IPS-20b (cell line): ENCODE measurements around the gene LAPTM4A.

Experiments
- H3K27ac ChIP-seq: one replicate; pipeline ENCODE4 v1.5.1; 2013; ENCODE audit warnings: low read length
- H3K27me3 ChIP-seq: 2 replicates; pipeline ENCODE4 v1.6.1; 2013; ENCODE audit warnings: mild to moderate bottlenecking, low read length, inconsistent platforms; ENCODE audit not compliant: insufficient read depth
- H3K36me3 ChIP-seq: 2 replicates; pipeline ENCODE4 v1.6.1; 2013; ENCODE audit warnings: low read depth, mild to moderate bottlenecking, inconsistent platforms, low read length, moderate library complexity; ENCODE audit not compliant: insufficient read depth
- H3K4me1 ChIP-seq: 2 replicates; pipeline ENCODE4 v1.6.1; 2013; ENCODE audit warnings: mild to moderate bottlenecking, control low read depth, inconsistent platforms, low read length, moderate library complexity; ENCODE audit not compliant: insufficient read depth
- H3K4me3 ChIP-seq: 2 replicates; pipeline ENCODE4 v1.5.1; 2013; ENCODE audit warnings: mild to moderate bottlenecking, low read length, inconsistent platforms
- H3K9ac ChIP-seq: 2 replicates; pipeline ENCODE4 v1.6.1; 2013; ENCODE audit warnings: low read depth, mild to moderate bottlenecking, inconsistent platforms, low read length, moderate library complexity
- H3K9me3 ChIP-seq: 2 replicates; pipeline ENCODE4 v1.6.1; 2013; ENCODE audit warnings: mild to moderate bottlenecking, low read depth, low read length, inconsistent platforms; ENCODE audit not compliant: insufficient read depth

Gene LAPTM4A

DNA sequence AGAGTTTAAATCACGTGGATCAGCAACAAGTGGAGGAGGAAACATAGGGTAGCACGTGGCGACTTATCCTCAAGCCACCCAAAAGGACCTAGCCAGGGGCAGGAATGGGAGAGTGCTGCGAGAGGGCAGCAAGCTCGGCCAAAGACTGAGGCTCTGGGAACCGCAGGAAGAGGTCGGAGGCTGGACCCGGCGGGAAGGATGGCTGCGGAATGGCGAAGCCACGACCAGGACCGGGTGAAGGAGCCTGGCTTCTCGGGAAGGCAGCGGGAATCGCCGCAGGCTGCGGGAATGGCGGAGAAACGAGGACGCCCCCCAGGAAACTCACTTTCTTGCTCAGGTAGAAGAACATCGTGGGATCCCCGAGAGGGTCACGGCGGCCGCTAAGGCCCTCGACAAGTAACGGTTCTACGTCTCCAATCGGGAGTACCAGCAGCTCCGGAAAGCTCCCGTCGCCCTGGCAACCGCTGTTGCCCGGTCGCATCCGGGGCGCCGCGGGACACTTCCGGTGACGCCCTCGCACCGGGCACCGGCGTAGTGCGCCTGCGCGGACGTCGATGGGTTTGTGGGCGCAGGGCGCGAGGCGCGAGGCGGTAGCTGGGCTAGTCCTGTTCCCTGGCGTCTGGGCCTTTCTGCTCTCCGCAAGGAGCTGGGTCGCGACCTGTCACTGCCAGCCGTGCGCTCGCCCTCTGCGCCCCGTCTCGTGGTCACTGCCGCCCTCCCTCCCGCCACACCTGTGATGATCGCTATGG, 61.6 kb downstream of the LAPTM4A start, which contains the start of gene WDR35:
WDR35 (minus strand) TSS at position 439 of the 749 bp plus-strand sequence; CDS start at position 349, 90 bp downstream.
- H3K9ac ChIP-seq: peak within 1 kb of the TSS; percentile 81; the same call in 1 of the 2 replicates
- H3K9me3 ChIP-seq: no peaks in the 10 kb centered on the region
- peaks cover 12% of the 10 kb centered on the region; the same call in 1 of the 2 replicates for H3K36me3 ChIP-seq
- peaks cover 6% of the 10 kb centered on the region; the same call in 1 of the 2 replicates for H3K4me1 ChIP-seq
- H3K4me3 ChIP-seq: peak within 1 kb of the TSS; percentile 96
- no peaks in the 10 kb centered on the region for H3K27me3 ChIP-seq
- peak within 1 kb of the TSS; percentile 77 for H3K27ac ChIP-seq

- peak overlapping the region; percentile 96 for H3K4me3 ChIP-seq
- H3K36me3 ChIP-seq: peaks cover 18% of the 10 kb centered on the region; the same call in 1 of the 2 replicates
- H3K27me3 ChIP-seq: no peaks in the 10 kb centered on the region
- no peaks in the 10 kb centered on the region for H3K9me3 ChIP-seq
- peaks cover 6% of the 10 kb centered on the region; the same call in 1 of the 2 replicates for H3K4me1 ChIP-seq
- H3K9ac ChIP-seq: peak overlapping the region; percentile 81; the same call in 1 of the 2 replicates
- peak overlapping the region; percentile 4 for H3K27ac ChIP-seq
These were observed 62.1 kb downstream of the LAPTM4A start for GRCh38 chr2:19989342-19989666.

DNA sequence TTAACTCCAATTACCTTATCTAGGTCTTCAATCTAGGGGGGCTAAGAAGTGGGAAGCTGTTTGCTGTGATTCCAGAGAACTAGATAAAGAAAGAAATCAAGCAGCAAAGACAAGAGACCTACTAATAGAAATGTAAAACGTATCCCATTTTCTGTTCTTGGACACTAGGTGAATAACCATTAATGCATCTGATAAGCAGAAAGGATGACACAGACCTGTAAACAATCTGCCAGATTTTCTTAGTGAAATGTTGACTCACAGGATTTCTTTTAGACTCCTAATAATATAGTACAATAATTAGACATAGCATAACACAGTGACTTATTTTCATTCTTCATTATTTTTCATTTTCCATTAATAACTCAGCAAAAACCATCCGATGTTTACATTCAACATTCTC, 62.8 kb downstream of the LAPTM4A start:
- Histone ChIP-seq H3K27ac (no peak overlapping the region), H3K9ac (peak overlapping the region; percentile 81; the same call in 1 of the 2 replicates), H3K4me3 (peak overlapping the region; percentile 96), H3K9me3 (no peaks in the 10 kb centered on the region), H3K36me3 (peaks cover 22% of the 10 kb centered on the region; the same call in 1 of the 2 replicates), H3K27me3 (no peaks in the 10 kb centered on the region), H3K4me1 (peaks cover 6% of the 10 kb centered on the region; the same call in 1 of the 2 replicates)

- no peak overlapping the region for H3K27ac ChIP-seq
- H3K27me3 ChIP-seq: no peaks in the 10 kb centered on the region
- peak overlapping the region; percentile 96; the same call in 1 of the 2 replicates for H3K4me3 ChIP-seq
- peaks cover 6% of the 10 kb centered on the region; the same call in 1 of the 2 replicates for H3K4me1 ChIP-seq
- H3K36me3 ChIP-seq: peaks cover 23% of the 10 kb centered on the region; the same call in 1 of the 2 replicates
- H3K9me3 ChIP-seq: no peaks in the 10 kb centered on the region
- H3K9ac ChIP-seq: no peak overlapping the region
These were observed 63.5 kb downstream of the LAPTM4A start for GRCh38 chr2:19987936-19988335.
